ENCODE results near the gene HOXA10. TPM values are rescaled to one million over a fixed set of nuclear protein-coding genes. Genes with fewer than 3 reads are reported as not detected.

Gene HOXA10
- total RNA-seq, 1 experiment from 2014 or later = not detected

DNA sequence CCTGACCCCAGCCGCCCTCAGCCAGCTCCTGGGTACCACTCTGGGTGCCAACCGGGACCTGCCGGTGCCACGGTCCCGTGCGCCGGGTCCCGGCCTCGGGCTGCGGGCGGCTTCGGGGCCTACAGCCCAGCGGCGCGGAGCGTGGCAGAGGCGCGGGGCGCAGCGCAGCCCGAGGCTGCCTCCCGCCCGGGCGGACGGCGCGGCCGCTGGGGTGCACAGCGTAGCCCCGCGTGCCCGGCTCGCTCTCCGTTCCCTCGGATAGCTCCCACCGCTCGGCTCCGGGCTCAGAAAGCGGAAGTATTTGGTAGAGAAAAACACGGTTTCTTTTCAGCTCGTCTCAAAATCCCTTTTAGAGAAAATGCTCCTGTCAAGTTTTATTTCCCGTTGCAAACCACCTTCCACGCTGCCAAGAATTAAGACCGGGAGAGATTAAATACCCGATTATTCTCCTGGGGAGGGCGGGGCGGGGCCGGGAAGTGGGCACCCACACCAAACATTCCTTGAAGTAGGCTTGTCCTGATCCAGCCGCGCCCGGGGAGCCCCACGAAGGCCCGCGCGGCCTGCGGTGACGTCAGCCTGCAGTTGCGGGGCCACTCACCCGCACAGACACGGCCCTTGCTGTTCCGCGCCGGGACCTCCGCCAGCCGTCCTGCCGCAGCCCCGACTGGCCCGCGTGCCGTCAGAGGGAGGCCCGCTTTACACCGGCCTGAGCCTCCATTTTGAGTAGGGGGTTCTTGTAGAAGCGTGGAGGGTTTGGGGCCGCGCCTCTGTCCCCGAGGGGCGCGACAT, 18.6 kb upstream of the HOXA10 start:
- Mint-ChIP-seq H3K27ac (no peak overlapping the region), H3K27me3 (ENCODE audit: low read depth) (peaks cover 100% of the 10 kb centered on the region), H3K4me3 (peak overlapping the region in 1 of 2 experiments; percentile 50; a peak in 1 of 5 replicates), H3K36me3 (ENCODE audit: insufficient read depth in 1 of 3, low read depth in 3 of 3) (no peaks in the 10 kb centered on the region; a peak in 1 of 7 replicates), H3K9me3 (peaks cover 3 to 14% of the 10 kb centered on the region in 2 experiments; a peak in 2 of 5 replicates), H3K4me1 (peaks cover 9 to 17% of the 10 kb centered on the region in 2 experiments)
- no peak overlapping the region for H2BK20ac ChIP-seq (ENCODE audit: low read depth, low read length, poor library complexity, severe bottlenecking)
- peaks cover 92% of the 10 kb centered on the region for H3K27me3 ChIP-seq (ENCODE audit: insufficient read depth, low read length)
- no peak overlapping the region for H3K4me2 ChIP-seq (ENCODE audit: insufficient read depth, insufficient read length, low read length)
- H2BK120ac ChIP-seq (ENCODE audit: low read depth, low read length, poor library complexity, severe bottlenecking) = no peak overlapping the region
- H2BK5ac ChIP-seq (ENCODE audit: insufficient read length, low read length) = no peak overlapping the region
- no peak overlapping the region for H3K18ac ChIP-seq (ENCODE audit: insufficient read length, low read depth, low read length)
- H3K27ac ChIP-seq (ENCODE audit: insufficient read length, low read depth, low read length) = no peak overlapping the region
- no peak overlapping the region for H3K9ac ChIP-seq (ENCODE audit: extremely low read depth, insufficient read length, low read length)
- no peak overlapping the region for H4K91ac ChIP-seq (ENCODE audit: insufficient read length, low read depth, low read length)
- H3T11ph ChIP-seq (ENCODE audit: low read length) = no peak overlapping the region
- no peak overlapping the region for H2BK15ac ChIP-seq (ENCODE audit: low read depth, low read length)
- H2AFZ ChIP-seq (ENCODE audit: low read length) = no peak overlapping the region
- no peaks in the 10 kb centered on the region for H3K79me2 ChIP-seq (ENCODE audit: insufficient read depth, low read length)
- no peak overlapping the region for H4K5ac ChIP-seq (ENCODE audit: insufficient read length, low read depth, low read length)
- no peak overlapping the region for H3K56ac ChIP-seq (ENCODE audit: insufficient read length, low read depth, low read length)
- H3K4me1 ChIP-seq (ENCODE audit: insufficient read depth, low read length) = no peaks in the 10 kb centered on the region
- no CpG with 5 or more reads among the region's 78 CpGs for WGBS (ENCODE audit: extremely low coverage, insufficient read length, low lambda C conversion rate)
- no peak overlapping the region for H4K8ac ChIP-seq (replicated peaks; ENCODE audit: insufficient read length, low read depth, low read length)
- DNase-seq = peak; percentile 30
- H3K79me1 ChIP-seq (ENCODE audit: insufficient read depth, low read depth, low read length, poor library complexity, severe bottlenecking) = no peaks in the 10 kb centered on the region
- H4K20me1 ChIP-seq (ENCODE audit: control insufficient read depth, insufficient read depth, insufficient read length) = no peaks in the 10 kb centered on the region
- H3K23ac ChIP-seq (ENCODE audit: insufficient read length, low read depth, low read length) = no peak overlapping the region
- no peak overlapping the region for H3K4ac ChIP-seq (ENCODE audit: low read depth, low read length)
- no peak overlapping the region for H2AK5ac ChIP-seq (ENCODE audit: insufficient read length, low read length)
- H2BK12ac ChIP-seq (ENCODE audit: insufficient read length, low read depth, low read length) = no peak overlapping the region
- no peaks in the 10 kb centered on the region for H3K9me3 ChIP-seq (ENCODE audit: control insufficient read depth, low read depth, low read length)
- no peak overlapping the region; the same call in 1 of the 2 replicates for H3K14ac ChIP-seq (ENCODE audit: insufficient read depth, low read length)
- H3K23me2 ChIP-seq (ENCODE audit: insufficient read length, low read depth, low read length, poor library complexity, severe bottlenecking) = no peaks in the 10 kb centered on the region
- TF ChIP-seq CTCF (conservative IDR thresholded peaks at IDR 0.05) = no peak
